HG03025 (cell line): ENCODE data around the gene FRAT2.
"Not testable (repeated sequence)": the region's sequence is repeated elsewhere in the genome, so short reads cannot be mapped to it uniquely, and the experiment has no call there.

Source experiments
- ATAC-seq: cut with Tn5 transposase; IDR thresholded peaks from one replicate; pipeline ENCODE4 v1.9.1; 2021; ENCODE audit warnings: mild to moderate bottlenecking, moderate library complexity; ENCODE audit not compliant: unreplicated experiment, low FRiP score

FRAT2 gene

DNA sequence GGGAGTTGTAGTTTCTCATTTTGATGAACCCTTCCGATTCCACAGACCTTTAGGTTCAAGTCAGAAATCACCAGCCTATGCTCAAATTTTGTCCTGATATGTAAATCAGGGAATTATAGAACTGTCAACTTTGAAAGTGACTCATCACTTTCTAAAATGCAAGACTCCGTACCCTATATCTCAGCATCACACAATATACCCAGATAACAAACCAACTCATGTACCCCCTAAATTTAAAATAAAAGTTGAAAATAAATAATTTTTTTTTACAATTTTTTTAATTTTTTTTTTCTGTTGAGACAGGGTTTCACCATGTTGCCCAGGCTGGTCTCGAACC, 41.7 kb downstream of the FRAT2 start:
- no peak for ATAC-seq

DNA sequence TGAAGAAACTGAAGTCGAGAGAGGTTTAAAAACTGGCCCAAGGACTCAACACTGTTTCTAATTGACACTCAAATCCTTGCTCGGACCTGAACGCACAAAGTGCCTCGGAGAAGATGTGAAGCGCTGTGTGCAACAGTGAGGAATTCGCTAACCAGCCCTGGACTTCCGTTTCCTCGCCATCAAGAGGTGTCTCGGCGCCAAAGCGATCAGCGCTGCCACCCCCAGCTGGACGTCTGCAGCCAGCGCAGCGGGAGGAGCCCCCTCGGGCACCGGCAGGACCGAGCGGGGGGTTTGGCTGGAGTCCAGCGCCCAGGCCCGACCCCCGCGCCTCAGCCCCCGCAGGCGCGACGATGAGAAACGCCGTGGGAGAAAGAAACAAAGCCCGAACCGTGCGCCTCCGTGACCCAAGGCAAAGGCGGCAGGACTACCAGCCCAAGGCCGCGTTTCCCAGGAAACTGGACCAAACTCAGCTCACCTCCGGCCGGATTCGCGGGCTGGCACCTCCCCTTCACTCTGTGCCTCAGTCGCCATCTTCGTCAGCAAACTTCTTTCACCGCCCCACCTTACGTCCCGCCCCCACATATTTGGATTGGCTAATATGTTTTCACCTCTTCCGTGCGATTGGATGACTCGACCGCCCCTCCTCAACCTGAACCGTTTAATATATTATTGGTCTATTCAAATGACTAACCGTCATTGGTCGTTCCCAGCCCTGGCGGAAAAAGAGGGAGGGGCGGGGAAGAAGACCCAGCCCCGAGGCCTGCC, 42.2 kb downstream of the FRAT2 start, which contains the start of gene ARHGAP19:
Gene ARHGAP19, minus strand, starts transcription at position 541 of the 765 bp plus-strand sequence. Its CDS starts 10 bp downstream, at position 531.
- peak; percentile 95 for ATAC-seq

DNA sequence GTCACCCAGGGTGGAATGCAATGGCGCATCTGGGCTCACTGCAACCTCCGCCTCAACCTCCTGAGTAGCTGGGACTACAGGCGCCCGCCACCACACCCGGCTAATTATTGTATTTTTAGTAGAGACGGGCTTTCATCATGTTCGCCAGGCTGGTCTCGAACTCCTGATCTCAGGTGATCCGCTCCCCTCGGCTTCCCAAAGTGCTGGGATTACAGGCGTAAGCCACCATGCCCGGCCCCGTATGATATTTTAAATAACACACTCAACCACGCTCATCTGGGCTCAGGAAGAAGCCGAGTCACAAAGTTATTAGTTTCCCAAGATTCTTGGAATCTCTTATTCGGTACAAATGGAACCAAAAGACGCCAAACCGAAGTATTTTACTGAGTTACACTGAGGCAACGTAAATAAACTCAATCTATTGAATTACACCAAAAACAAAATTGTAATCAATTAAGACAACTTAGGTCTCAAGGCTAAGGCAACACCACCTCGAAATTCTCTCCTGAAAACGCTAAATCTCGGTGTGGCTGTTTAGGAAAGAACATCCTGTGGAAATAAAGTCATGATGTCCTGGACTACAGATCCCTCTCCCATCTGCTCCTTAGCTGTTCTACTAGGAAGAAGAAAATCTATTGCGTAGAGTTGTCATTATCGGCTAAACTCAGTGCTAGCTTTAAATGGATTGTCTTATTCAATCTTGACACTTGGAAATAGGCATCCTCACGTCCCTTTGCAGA, 43.0 kb downstream of the FRAT2 start:
- no peak for ATAC-seq

DNA sequence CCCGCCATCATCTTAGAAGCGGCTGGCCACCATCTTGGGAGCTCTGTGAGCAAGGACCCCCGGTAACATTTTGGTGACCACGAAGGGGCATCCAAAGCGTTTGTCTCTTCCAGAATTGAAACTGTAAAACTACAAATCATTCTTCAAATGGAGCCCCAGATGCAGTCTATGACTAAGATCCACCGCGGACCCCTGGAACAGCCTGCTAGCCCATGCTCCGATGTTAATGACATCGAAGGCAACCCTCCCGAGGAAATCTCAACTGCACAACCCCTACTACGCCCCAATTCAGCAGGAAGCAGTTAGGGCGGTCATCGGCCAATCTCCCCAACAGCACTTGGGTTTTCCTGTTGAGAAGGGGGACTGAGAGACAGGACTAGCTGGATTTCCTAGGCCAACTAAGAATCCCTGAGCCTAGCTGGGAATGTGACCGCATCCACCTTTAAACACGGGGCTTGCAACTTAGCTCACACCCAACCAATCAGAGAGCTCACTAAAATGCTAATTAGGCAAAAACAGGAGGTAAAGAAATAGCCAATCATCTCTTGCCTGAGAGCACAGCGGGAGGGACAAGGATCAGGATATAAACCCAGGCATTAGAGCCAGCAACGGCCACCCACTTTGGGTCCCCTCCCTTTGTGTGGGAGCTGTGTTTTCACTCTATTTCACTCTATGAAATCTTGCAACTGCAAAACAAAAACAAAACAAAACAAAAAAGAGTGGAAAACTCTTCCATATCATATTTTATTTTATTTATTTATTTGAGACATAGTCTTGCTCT, 43.8 kb downstream of the FRAT2 start:
- not testable (repeated sequence) for ATAC-seq

DNA sequence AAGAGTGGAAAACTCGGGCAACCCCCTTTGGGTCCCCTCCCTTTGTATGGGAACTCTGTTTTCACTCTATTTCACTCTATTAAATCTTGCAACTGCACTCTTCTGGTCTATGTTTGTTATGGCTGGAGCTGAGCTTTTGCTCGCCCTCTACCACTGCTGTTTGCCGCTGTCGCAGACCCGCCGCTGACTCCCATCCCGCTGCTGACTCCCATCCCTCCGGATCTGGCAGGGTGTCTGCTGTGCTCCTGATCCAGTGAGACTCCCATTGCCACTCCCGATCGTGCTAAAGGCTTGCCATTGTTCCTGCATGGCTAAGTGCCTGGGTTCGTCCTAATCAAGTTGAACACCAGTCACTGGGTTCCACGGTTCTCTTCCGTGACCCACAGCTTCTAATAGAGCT, 44.5 kb downstream of the FRAT2 start:
- not testable (repeated sequence) for ATAC-seq
